Measurements from ENCODE around the gene POMT2. TPM values are rescaled to one million over a fixed set of nuclear protein-coding genes. Genes with fewer than 3 reads are reported as not detected.

POMT2 gene
- total RNA-seq, 3 donors from 2014 or later, result 16.8 to 30.3 (median 25.2) TPM

GRCh38 chr14:77276295-77276935 lies 44.3 kb downstream of the POMT2 start:
- peaks cover 0 to 13% of the 10 kb centered on the region in 2 donors for H3K27me3 ChIP-seq
- no peak for DNase-seq (ENCODE audit: low spot score in 2 of 2)
- no peak overlapping the region for H3K27ac ChIP-seq

GRCh38 chr14:77275601-77276017 lies 45.1 kb downstream of the POMT2 start:
- Histone ChIP-seq H3K36me3 (no peaks in the 10 kb centered on the region), H3K27ac (no peak overlapping the region), H3K9me3 (peaks cover 0 to 9% of the 10 kb centered on the region in 2 donors), H3K27me3 (peaks cover 3 to 21% of the 10 kb centered on the region in 2 donors), H3K4me1 (no peaks in the 10 kb centered on the region), H3K4me3 (no peak overlapping the region)
- intact Hi-C loops (cut with DNase I; ENCODE audit: low total_unique reads), result no loop called here
- TF ChIP-seq CTCF (IDR thresholded peaks at IDR 0.05), result no peak
- no peak for TF ChIP-seq POLR2AphosphoS5 (IDR thresholded peaks at IDR 0.05)
- TF ChIP-seq POLR2A (IDR thresholded peaks at IDR 0.05), result no peak
- DNase-seq (ENCODE audit: low spot score in 2 of 2), result no peak

More at GRCh38 chr14:77276295-77276935, 44.3 kb downstream of the POMT2 start:
- H3K9me3 ChIP-seq, result peaks cover 0 to 9% of the 10 kb centered on the region in 2 donors
- TF ChIP-seq POLR2A (IDR thresholded peaks at IDR 0.05) (no peak), CTCF (IDR thresholded peaks at IDR 0.05) (no peak), POLR2AphosphoS5 (IDR thresholded peaks at IDR 0.05) (no peak)
- H3K36me3 ChIP-seq, result no peaks in the 10 kb centered on the region
- intact Hi-C loops (cut with DNase I; ENCODE audit: low total_unique reads), result no loop called here
- no peak overlapping the region for H3K4me3 ChIP-seq
- no peaks in the 10 kb centered on the region for H3K4me1 ChIP-seq

- Histone ChIP-seq H3K4me1 (no peaks in the 10 kb centered on the region), H3K27ac (no peak overlapping the region), H3K27me3 (peaks cover 3 to 26% of the 10 kb centered on the region in 2 donors), H3K9me3 (peaks cover 0 to 9% of the 10 kb centered on the region in 2 donors), H3K36me3 (no peaks in the 10 kb centered on the region), H3K4me3 (no peak overlapping the region)
- TF ChIP-seq CTCF (IDR thresholded peaks at IDR 0.05), result no peak
- TF ChIP-seq POLR2A (IDR thresholded peaks at IDR 0.05), result no peak
- no peak for TF ChIP-seq POLR2AphosphoS5 (IDR thresholded peaks at IDR 0.05)
- intact Hi-C loops (cut with DNase I; ENCODE audit: low total_unique reads), result no loop called here
- DNase-seq (ENCODE audit: low spot score in 2 of 2), result no peak
Observed at GRCh38 chr14:77275041-77275580, 45.6 kb downstream of the POMT2 start.

- TF ChIP-seq POLR2AphosphoS5 (IDR thresholded peaks at IDR 0.05), result no peak
- TF ChIP-seq POLR2A (IDR thresholded peaks at IDR 0.05), result no peak
- no peak for TF ChIP-seq CTCF (IDR thresholded peaks at IDR 0.05)
- H3K4me1 ChIP-seq, result no peaks in the 10 kb centered on the region
- no peaks in the 10 kb centered on the region for H3K36me3 ChIP-seq
- peaks cover 3 to 36% of the 10 kb centered on the region in 2 donors for H3K27me3 ChIP-seq
- H3K9me3 ChIP-seq, result peaks cover 0 to 9% of the 10 kb centered on the region in 2 donors
- DNase-seq (ENCODE audit: low spot score in 2 of 2), result no peak
- H3K27ac ChIP-seq, result no peak overlapping the region
- no peak overlapping the region for H3K4me3 ChIP-seq
- intact Hi-C loops (cut with DNase I; ENCODE audit: low total_unique reads), result no loop called here
Observed at GRCh38 chr14:77273796-77274195, 46.9 kb downstream of the POMT2 start.

GRCh38 chr14:77272261-77272660 lies 48.4 kb downstream of the POMT2 start:
- intact Hi-C loops (cut with DNase I; ENCODE audit: low total_unique reads), result no loop called here
- H3K27ac ChIP-seq, result no peak overlapping the region
- peaks cover 9 to 17% of the 10 kb centered on the region in 2 donors for H3K9me3 ChIP-seq
- no peaks in the 10 kb centered on the region for H3K36me3 ChIP-seq
- H3K4me3 ChIP-seq, result no peak overlapping the region
- no peak for TF ChIP-seq CTCF (IDR thresholded peaks at IDR 0.05)
- H3K4me1 ChIP-seq, result no peaks in the 10 kb centered on the region
- H3K27me3 ChIP-seq, result peaks cover 3 to 36% of the 10 kb centered on the region in 2 donors
- DNase-seq (ENCODE audit: low spot score in 2 of 2), result no peak
